Muscle layer of duodenum (tissue), 2 donors: ENCODE results near the gene TMEM132E.

Experiments used
- H3K27ac ChIP-seq: one replicate; pipeline ENCODE4 v1.7.0; 2013; ENCODE audit warnings: mild to moderate bottlenecking, low read length
- H3K27me3 ChIP-seq: one replicate; pipeline ENCODE4 v1.7.0; 2013; ENCODE audit warnings: low read depth, mild to moderate bottlenecking, control low read depth, low read length
- H3K36me3 ChIP-seq, 2 donors: one replicate each; pipeline ENCODE4 v1.7.0; 2013; ENCODE audit warnings: low read length in 2 of 2, control low read depth in 1 of 2, mild to moderate bottlenecking in 1 of 2; ENCODE audit not compliant: insufficient read depth in 2 of 2, control insufficient read depth in 1 of 2
- H3K4me1 ChIP-seq, 2 donors: one replicate each; pipeline ENCODE4 v1.7.0; 2013; ENCODE audit warnings: low read length in 2 of 2, mild to moderate bottlenecking in 2 of 2, control low read depth in 1 of 2, moderate library complexity in 1 of 2; ENCODE audit not compliant: insufficient read depth in 2 of 2, control insufficient read depth in 1 of 2
- H3K4me3 ChIP-seq, 2 donors: one replicate each; pipeline ENCODE4 v1.7.0; 2013; ENCODE audit warnings: low read length in 2 of 2, low read depth in 1 of 2, mild to moderate bottlenecking in 1 of 2
- H3K9me3 ChIP-seq, 2 donors: one replicate each; pipeline ENCODE4 v1.7.0; 2013; ENCODE audit warnings: low read length in 2 of 2, control low read depth in 1 of 2, mild to moderate bottlenecking in 1 of 2; ENCODE audit not compliant: control insufficient read depth in 1 of 2
- donor health status: healthy.

Gene TMEM132E

GRCh38 chr17:34609210-34609609, 29.8 kb downstream of the TMEM132E start:
- H3K4me3 ChIP-seq, result no peak overlapping the region
- no peaks in the 10 kb centered on the region for H3K36me3 ChIP-seq
- H3K27me3 ChIP-seq, result no peaks in the 10 kb centered on the region
- no peaks in the 10 kb centered on the region for H3K9me3 ChIP-seq
- no peaks in the 10 kb centered on the region for H3K4me1 ChIP-seq
- H3K27ac ChIP-seq, result no peak overlapping the region

GRCh38 chr17:34610039-34610438, 30.7 kb downstream of the TMEM132E start:
- Histone ChIP-seq H3K27me3 (no peaks in the 10 kb centered on the region), H3K4me3 (no peak overlapping the region), H3K27ac (no peak overlapping the region), H3K36me3 (no peaks in the 10 kb centered on the region), H3K9me3 (no peaks in the 10 kb centered on the region), H3K4me1 (no peaks in the 10 kb centered on the region)

- no peaks in the 10 kb centered on the region for H3K9me3 ChIP-seq
- no peak overlapping the region for H3K4me3 ChIP-seq
- no peaks in the 10 kb centered on the region for H3K27me3 ChIP-seq
- H3K4me1 ChIP-seq, result no peaks in the 10 kb centered on the region
- H3K27ac ChIP-seq, result no peak overlapping the region
- no peaks in the 10 kb centered on the region for H3K36me3 ChIP-seq
These were observed 31.1 kb downstream of the TMEM132E start for GRCh38 chr17:34610506-34610905.

GRCh38 chr17:34613064-34614019, 34.0 kb downstream of the TMEM132E start:
- Histone ChIP-seq H3K27ac (no peak overlapping the region), H3K36me3 (no peaks in the 10 kb centered on the region), H3K27me3 (peaks cover 7% of the 10 kb centered on the region), H3K4me1 (no peaks in the 10 kb centered on the region), H3K4me3 (no peak overlapping the region), H3K9me3 (no peaks in the 10 kb centered on the region)

- Histone ChIP-seq H3K36me3 (no peaks in the 10 kb centered on the region), H3K9me3 (no peaks in the 10 kb centered on the region), H3K4me3 (no peak overlapping the region), H3K4me1 (no peaks in the 10 kb centered on the region), H3K27me3 (peaks cover 7% of the 10 kb centered on the region), H3K27ac (no peak overlapping the region)
These were observed 35.3 kb downstream of the TMEM132E start for GRCh38 chr17:34614698-34615097.

GRCh38 chr17:34615326-34615725, 35.9 kb downstream of the TMEM132E start:
- Histone ChIP-seq H3K27me3 (peaks cover 7% of the 10 kb centered on the region), H3K36me3 (no peaks in the 10 kb centered on the region), H3K9me3 (no peaks in the 10 kb centered on the region), H3K27ac (no peak overlapping the region), H3K4me3 (no peak overlapping the region), H3K4me1 (no peaks in the 10 kb centered on the region)

GRCh38 chr17:34616148-34616547, 36.8 kb downstream of the TMEM132E start:
- no peak overlapping the region for H3K27ac ChIP-seq
- no peaks in the 10 kb centered on the region for H3K36me3 ChIP-seq
- H3K9me3 ChIP-seq, result no peaks in the 10 kb centered on the region
- H3K4me3 ChIP-seq, result no peak overlapping the region
- H3K4me1 ChIP-seq, result no peaks in the 10 kb centered on the region
- peaks cover 7% of the 10 kb centered on the region for H3K27me3 ChIP-seq

- H3K4me1 ChIP-seq, result no peaks in the 10 kb centered on the region
- no peak overlapping the region for H3K4me3 ChIP-seq
- peaks cover 7% of the 10 kb centered on the region for H3K27me3 ChIP-seq
- H3K27ac ChIP-seq, result no peak overlapping the region
- no peaks in the 10 kb centered on the region for H3K36me3 ChIP-seq
- H3K9me3 ChIP-seq, result no peaks in the 10 kb centered on the region
These were observed 38.0 kb downstream of the TMEM132E start for GRCh38 chr17:34617398-34617797.

- Histone ChIP-seq H3K27me3 (peaks cover 7% of the 10 kb centered on the region), H3K9me3 (no peaks in the 10 kb centered on the region), H3K4me3 (no peak overlapping the region), H3K36me3 (no peaks in the 10 kb centered on the region), H3K4me1 (no peaks in the 10 kb centered on the region), H3K27ac (no peak overlapping the region)
These were observed 40.4 kb downstream of the TMEM132E start for GRCh38 chr17:34619687-34620217.

GRCh38 chr17:34620458-34620857, 41.1 kb downstream of the TMEM132E start:
- Histone ChIP-seq H3K36me3 (no peaks in the 10 kb centered on the region), H3K4me1 (no peaks in the 10 kb centered on the region), H3K4me3 (no peak overlapping the region), H3K9me3 (no peaks in the 10 kb centered on the region), H3K27ac (no peak overlapping the region), H3K27me3 (peaks cover 14% of the 10 kb centered on the region)

GRCh38 chr17:34622862-34623623, 43.7 kb downstream of the TMEM132E start:
- peaks cover 0 to 12% of the 10 kb centered on the region in 2 donors for H3K4me1 ChIP-seq
- peaks cover 23% of the 10 kb centered on the region for H3K27me3 ChIP-seq
- H3K27ac ChIP-seq, result no peak overlapping the region

More at GRCh38 chr17:34622862-34623623, 43.7 kb downstream of the TMEM132E start:
- no peak overlapping the region for H3K4me3 ChIP-seq
- no peaks in the 10 kb centered on the region for H3K9me3 ChIP-seq
- no peaks in the 10 kb centered on the region for H3K36me3 ChIP-seq
